Measurements from ENCODE around the gene KIAA1755.

The KIAA1755 gene, protein sequence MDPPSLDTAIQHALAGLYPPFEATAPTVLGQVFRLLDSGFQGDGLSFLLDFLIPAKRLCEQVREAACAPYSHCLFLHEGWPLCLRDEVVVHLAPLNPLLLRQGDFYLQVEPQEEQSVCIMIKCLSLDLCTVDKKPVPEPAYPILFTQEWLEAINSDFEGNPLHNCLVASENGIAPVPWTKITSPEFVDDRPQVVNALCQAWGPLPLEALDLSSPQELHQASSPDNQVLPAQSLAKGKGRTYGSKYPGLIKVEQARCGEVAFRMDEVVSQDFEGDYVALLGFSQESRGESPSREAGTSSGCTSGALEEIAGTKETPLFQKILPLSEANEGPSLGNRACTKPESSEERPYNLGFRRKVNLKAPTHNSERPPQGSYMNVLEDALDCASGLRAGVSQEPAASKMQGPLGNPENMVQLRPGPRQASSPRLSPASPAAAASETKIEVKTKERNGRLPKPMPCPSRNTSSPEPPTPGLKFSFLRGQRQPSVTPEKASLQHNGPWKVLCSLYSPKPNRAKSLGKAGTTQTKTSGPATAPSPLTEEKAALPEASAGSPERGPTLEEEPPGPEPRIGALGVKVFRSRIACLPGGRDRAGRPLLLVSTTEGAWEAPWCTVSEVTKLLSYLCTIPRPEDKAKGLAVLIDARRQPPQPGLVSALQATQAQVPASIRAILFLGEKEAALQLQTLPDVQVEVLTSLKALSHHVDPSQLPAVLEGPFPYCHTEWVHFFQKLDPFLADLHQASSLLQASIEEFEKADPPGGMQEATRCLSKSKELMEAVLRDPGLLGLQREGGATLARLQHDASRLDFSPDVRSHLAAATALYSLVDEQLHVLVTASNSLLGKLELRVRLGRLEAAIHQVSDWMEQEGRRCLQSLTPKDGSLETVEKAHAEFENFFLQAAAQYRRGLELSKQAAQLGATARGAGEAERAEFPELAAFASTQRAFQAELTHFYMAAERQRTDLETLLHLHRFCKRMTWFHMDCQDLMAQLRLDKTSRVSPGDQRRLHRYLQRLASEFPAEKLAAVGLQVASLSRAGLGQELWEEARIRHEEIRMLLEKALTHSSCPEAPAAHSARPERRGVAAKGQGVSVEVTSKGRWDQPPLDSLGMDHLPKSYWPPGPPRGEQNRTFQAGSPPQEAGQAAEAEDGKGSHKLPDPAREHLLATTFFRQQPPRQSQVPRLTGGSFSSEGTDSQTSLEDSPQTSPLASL

DNA sequence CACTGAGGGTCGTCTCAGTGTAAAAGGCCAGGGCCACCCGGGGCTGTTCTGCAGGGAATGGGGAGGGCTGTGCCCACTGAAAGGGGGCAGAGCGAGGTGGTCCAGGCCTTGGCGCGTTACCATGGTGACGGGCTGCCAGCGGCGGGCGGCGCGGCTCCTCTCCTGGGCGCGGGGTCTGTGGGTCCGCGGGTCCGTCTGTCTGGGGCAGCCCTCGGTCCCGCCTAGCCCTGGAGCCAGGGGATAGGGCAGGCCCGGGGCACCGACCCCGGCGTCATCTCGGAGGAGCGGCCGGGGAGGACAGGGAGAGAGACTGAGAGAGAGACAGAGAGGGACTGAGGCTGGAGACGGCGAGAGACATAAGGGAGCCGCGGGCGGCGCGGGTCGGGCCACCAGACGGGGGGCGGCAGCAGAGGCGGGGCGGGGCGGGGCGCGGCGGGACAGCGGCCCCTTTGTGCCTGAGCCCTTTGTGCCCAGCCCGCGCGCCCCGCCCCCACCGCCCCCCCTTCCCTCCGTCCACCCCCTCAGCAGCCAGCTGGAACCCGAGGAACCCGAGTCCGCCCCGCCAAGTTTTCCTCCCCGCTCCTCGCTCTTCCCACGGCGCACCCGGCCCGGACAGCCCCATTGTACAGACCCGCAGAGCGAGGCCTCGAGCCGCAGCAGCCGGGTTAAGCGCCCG lies at the start of gene KIAA1755:
TSS of gene KIAA1755 (minus strand) at position 358 of the 676 bp plus-strand sequence. CDS start at position 123, 235 bp downstream.
- no peak for DNase-seq

DNA sequence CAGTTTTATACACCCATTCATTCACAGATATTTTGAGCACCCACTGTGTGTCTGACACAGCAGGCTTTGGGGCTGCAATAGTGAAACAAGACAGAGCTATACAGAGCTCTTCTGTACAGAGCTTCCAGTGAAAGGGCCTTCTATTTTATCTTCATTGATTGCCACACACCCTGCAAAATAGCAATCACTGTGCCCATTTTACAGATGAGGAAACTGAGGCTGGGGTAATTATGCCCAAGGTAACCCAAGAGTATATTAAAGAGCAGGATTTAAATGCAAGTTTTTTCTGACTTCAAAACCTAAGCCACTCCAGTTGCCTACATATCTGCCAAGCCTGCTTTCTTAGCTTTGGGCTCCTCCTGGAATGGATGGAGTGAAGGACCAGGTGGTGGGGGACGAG lies 47.9 kb upstream of the KIAA1755 start:
- no peak for DNase-seq

DNA sequence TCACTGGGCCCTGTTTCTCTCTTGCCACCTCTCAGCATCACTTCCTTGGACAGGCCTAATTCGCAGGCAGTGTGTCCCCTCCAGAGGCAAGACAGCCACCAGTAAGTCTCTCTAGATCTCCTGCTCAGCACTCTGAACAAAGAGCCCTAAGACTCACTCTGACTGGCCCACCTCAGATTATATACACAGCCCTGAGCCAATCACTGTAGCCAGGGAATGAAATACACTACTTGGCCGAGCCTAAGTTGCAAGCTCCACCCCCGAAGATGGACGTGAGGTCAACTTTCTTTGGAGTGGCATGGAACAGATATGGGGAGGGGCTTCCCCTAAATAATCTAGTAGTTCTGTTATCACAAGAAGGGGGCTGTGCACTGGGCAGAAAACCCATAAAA lies 47.5 kb upstream of the KIAA1755 start:
- DNase-seq, result no peak

DNA sequence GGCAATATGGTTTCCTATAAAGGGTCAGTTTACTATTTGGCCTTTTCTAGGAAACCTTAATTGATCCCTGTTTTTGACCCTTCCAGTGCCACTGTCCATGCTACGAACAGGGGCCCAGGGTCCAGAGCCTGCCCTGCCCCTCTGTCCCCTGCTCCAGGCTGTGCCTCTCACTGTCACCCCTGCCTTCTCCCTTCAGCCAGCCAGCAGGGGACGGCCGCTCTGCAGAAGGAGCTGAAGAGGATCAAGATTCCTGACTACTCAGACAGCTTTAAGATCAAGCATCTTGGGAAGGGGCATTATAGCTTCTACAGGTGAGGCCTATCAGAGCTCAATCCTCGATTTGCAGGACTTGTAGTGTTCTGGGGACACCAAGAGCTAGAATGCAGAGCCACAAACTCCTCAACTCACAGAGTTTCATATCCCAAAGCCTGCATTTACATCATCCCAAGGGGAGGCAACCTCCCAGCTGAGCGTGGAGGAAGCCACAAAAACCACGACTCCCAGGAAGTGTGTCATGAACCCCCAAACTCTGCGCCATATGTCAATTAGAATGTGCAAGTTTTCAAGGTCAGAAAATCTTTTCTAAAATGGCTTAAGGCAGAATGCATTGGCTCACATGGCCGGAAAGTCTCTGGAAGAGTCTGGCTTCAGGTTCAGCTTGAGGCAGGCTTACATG lies 47.0 kb upstream of the KIAA1755 start:
- DNase-seq, result no peak

DNA sequence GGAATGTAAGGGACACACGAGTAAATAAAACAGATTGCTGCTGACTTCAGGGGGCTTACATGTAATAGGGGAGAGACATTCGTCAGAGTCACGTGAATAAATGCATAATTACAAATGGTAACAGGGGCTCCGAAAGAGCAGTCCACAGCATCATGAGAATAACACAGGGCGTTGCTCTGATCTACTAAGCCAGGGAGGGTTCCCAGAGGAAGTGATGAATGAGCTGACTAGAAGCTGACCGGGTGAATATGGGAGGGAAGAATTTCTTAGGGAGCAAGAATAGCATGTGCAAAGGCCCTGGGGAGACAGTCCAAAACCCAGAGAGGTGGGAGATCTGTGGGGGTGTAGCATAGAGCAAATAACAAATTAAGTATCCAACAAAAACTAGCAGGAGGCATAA lies 45.8 kb upstream of the KIAA1755 start:
- DNase-seq, result no peak

DNA sequence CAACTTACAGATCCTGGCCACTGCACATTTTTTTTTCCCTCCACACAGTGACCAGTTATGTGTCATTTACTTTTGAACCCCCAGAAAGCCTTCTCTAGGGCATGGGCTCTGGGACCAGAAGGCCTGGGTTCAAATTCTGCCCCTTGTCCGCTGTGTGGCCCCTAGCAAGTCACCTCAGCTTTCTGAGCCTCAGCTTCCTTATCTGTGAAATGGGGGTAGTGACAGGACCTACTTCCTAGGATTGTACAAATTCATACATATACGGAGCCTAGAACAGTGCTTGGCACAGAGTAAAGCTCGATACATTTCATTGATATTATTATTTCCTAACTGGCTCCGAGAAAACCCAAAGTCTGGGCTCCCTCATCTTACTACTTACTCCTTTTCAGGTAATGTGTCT lies 45.0 kb upstream of the KIAA1755 start:
- no peak for DNase-seq

DNA sequence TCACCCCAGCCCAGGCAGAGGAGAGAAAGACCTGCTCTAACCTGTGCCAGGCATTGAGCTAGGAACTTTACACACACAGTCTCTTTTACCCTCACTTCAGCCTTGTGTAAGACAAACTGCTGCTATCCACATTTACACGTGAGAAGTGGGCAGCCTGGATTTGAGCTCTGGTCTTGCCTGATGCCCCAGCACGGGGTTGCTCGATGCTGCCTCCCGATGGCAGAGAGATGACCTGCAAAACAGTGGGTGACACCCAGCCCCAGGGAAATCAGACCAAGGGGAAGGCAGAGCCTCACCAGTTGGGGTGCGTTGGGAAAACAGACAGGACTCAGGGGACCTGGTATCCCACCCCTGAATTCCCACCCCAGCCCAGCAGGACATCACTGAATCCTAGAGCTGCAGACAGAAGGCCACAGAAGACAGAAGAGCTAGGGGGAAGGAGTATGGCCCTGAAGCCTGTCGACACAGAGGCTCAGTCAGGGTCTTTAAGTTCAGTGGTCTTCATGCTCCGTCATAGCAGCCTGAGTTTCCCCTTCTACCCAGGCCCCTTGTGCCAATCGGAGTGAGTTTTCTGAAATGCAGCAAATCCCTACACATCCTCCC lies 44.4 kb upstream of the KIAA1755 start:
- DNase-seq, result no peak

DNA sequence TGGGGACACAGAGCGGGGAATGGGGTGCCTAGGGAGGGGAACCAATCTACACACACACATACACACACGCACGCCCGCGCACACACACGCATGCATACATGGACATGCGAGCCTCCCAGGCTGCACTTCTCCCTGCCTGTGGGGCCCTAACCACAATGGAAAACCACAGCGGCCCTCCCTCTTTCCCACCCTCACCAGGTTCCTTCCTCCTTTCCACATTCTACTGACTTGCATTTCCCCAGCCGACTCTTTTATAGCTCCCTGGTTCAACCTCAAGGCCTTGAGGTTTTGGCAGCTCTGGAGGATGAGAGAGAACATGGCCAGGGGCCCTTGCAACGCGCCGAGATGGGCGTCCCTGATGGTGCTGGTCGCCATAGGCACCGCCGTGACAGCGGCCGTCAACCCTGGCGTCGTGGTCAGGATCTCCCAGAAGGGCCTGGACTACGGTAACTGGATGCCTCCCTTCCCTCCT lies 43.4 kb upstream of the KIAA1755 start, which contains the start of gene BPI:
TSS of gene BPI (plus strand) at position 249 of the 472 bp plus-strand sequence. CDS start at position 317, 68 bp downstream.
- no peak for DNase-seq

DNA sequence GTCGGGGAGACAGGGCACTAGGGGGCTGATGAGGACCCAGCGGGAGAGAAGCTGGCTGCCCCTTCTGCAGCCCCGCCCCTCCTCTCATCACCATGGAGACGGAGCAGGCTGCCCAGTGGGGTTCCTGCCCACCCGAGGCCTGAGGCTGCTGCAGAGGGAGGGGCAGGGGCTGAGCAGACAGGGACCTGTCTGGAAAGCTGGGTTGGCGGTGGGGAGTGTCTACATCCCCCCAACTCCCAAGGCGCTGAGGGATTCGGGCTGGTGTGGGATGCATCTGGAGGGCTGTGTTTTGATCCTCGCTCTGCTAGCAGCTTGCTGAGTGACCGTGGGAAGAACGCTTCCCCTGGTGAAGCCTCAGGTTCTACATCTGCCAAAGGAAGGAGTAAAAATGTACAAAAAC lies 42.3 kb upstream of the KIAA1755 start:
- DNase-seq, result no peak

DNA sequence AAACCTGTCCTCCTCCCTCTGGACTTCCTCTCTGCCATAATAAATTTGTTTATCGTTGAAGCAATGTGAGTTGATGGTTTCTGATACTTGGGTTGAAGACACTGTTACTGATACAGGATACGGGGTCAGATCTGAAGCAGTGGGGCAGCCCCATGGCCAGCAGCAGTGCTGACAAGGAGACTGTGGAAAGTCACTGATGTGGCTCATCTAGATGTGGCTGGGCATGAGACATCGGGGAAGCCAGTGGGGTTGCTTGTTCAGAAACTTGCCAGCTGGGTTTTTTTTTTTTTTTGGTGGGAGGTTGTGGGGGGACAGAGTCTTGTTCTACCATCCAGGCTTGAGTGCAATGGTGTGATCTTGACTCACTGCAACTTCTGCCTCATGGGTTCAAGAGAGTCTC lies 40.8 kb upstream of the KIAA1755 start:
- DNase-seq, result no peak

DNA sequence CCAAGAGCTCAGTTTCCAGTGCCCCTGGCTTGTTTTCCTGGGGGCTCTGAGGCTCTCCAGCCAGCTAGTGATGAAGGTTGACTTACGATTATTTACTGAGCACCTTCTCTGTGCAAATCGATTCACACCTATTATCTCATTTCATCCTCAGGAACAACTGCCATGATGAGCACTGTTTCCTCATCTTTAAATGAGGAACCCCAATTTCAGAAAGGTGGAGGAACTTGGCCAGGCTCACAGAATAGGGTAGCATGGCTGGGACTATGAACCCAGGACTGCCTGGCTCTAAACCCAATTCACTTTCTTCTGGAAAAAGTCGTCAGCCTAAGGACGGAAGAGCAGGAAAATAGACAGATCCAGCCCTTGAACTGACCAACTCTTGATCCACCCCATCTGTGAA lies 39.9 kb upstream of the KIAA1755 start:
- DNase-seq, result no peak

DNA sequence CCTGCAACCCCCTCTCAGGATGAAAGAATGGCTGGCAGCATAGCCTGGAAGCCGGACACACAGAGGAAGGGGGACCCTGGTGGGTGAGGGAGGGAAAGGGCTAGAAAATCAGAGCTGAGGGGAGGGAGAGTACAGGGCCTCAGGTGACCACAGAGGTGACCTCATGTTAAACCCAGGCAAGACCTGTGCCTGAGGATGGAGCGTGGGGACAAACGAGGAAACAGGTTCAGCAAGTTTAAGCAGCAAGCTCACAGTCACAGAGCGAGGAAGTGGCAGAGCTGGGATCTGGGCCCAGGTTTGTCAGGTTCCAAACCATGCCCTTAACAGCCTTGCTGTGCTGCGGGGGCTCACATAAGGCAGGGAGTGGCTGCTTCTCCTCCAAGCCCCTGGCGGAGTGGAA lies 39.4 kb upstream of the KIAA1755 start:
- no peak for DNase-seq

DNA sequence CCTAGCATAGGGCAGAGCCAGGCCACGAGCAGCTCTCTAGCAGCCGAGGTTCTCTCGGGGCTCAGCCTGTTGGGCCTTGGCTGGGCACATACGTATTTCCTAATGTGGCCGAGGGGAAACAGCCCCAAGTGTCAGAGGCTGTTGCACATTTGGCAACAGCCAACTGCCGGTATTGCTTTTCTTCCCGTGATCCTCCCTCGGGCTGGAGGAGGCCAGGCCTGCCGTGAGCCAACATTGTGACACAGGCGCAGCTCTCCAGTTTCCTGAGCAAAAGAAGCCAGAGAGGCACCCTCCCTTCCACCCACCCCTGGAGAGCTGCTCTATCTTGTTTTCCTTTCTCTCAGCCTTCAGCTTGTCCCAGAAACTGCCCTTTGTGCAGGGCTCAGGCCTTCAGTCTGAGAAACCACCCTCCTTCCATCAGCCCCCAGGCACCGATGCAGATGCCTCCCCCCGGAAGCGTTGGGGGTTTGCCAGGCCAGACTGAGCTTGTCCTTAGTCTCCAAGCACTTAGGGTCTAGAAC lies 38.3 kb upstream of the KIAA1755 start:
- DNase-seq, result no peak

DNA sequence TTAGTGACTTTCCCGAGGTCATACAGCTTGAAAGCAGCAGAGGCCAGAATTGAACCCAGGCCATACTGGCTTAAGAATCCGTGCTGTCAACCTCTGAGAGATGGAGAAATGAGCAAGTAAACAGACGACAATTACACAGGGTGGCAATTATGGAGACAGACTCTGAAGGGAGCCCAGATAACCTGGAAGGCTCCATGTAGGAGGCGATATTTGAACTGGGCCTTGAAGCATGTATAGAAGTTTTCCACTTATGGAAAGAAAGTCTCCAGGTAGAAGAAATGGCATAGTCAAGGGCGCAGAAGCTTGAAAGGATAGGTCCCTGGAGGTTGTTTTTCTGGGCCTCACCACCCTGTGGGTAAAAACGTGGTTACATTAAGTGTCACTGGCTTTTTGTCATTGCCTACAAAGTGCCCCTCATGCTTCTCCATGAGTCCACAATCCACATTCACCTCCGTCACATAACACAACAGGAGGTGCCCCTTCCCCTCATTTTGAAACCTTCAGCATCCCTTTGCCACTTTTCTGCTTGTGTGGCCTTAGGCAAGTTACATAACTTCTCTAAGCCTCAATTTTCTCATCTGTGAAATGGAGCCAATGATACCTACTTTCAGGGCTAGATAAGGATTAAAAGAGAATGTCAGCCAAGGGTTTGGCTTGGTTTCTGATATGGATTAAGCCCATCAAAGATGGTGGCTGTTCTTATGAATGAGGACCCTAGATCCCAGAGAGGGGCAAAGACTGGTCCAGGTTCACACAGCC lies 37.6 kb upstream of the KIAA1755 start:
- no peak for DNase-seq

DNA sequence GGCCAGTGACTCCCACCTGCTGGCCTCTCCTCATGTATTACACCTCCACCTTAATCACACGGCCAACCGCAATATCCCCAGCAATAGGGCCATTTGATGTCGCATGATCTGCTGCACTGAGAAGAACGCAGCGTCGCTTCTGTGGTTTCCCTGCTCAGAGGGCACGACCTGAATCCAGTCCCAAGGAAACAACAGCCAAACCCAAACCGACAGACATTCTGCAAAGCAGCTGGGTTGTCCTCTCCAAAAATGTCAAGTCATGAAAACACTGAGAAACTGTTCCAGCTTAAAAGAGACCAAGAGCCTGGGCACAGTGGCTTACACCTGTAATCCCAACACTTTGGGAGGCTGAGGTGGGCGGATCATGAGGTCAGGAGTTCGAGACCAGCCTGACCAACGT lies 35.9 kb upstream of the KIAA1755 start:
- DNase-seq, result no peak

DNA sequence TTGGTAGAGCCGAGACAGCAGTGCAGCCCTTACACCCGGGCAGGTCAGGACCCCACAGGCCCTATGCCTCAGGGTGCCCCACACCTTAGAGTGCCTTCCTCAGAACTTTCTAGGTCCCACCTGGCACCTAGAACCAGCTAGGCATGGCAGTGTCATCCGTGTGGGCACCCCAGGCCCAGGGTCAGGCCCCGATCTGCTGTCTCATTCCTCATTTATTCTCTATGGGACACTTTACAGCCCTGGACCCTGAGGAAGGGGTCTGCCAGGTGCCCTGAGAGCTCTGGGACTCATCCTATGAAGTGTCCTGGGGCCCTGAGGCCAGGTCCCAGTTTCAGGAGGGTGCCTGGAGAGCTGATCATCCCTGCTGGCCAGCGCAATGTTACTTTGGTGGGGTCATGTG lies 35.3 kb upstream of the KIAA1755 start:
- no peak for DNase-seq

DNA sequence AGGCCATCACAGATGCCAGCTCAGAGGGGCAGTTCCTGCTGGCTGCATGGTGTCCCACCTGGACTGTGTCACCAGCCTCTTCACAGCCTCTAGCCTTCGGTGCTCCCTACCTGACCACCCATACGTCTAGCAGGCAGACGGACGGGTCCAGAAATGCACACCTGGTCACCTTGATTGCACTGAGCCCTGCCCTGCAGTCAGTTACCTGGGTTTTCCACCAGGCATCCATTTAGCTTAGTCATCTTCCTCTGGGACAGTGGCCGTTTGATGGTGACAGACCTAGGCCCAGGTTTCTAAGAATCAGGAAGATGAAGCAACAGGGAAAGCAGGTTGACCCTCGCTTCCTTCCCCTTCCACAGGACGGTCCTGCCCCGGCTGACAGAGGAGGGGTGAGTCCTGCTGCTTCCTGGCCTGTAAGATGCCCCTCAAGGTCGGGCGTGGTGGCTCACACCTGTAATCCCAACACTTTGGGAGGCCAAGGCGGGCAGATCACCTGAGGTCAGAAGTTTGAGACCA lies 33.6 kb upstream of the KIAA1755 start:
- DNase-seq, result no peak

DNA sequence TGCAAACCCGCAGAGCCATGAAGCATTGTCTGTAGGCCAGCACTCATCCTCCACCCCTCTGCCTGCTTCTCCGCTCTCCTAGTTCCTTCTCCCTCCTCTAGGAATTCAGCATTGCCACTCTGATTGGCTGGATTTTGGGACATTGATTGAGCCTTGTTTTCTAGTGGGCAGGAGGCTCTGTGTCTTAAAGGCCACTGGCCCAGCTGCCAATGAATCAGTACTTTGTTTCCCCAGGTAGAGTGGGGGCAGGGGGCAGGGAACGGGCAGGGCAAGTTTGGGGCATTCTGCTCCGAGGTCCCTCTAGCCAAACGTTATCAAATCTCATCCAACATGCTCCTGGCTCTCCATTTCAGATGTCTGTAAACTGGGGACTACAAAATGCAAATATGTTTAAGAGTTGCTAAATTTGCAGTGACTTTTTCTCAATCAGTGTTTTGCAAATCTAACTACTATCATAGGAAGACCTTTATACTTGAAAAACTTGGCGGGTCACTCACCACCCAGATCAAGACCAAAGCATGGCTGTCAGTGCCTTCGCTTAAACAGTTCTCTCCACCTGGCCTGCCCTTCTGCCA lies 33.0 kb upstream of the KIAA1755 start:
- DNase-seq, result no peak

DNA sequence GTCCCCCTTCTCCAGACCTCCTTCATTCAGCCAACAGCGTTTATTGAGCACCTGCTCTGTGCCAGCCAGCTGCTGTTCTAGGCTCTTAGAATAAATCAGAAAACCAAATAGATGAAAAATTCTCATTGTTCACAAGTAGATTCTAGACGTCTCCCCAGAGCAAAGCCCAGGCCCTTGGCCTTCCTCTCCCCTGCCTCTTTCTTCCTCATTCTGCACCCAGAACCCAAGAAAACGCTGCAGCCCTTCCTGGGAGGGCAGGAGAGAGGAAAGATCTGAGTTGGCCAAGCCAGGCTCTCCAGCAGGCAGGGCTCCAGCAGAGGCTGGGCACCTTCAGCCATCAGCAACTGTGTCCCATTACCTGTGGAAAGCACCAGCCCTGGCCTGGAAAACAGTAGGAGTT lies 31.4 kb upstream of the KIAA1755 start:
- DNase-seq, result no peak

Data from cerebellar nuclear complex (tissue), 1 donor.